Measurements from ENCODE around the gene TADA1.
A peak's percentile ranks its signal among the peaks of the same experiment; 100 is the strongest.
"Not testable (repeated sequence)": the region's sequence is repeated elsewhere in the genome, so short reads cannot be mapped to it uniquely, and the experiment has no call there.

The TADA1 gene

GRCh38 chr1:166840309-166841274, 35.5 kb downstream of the TADA1 start:
- DNase-seq: no peak

- peak; percentile 45 to 49 for DNase-seq
Observed at GRCh38 chr1:166839600-166840308, 36.3 kb downstream of the TADA1 start.

- DNase-seq: peak; percentile 74 to 79
Observed at GRCh38 chr1:166838766-166839599, 37.1 kb downstream of the TADA1 start, which contains the start of gene POGK. Gene POGK, plus strand, starts transcription at chr1:166839475. Its CDS starts 1,482 bp downstream, at chr1:166840957.

GRCh38 chr1:166836733-166837132, 39.3 kb downstream of the TADA1 start:
- no peak for DNase-seq

- DNase-seq: not testable (repeated sequence)
Observed at GRCh38 chr1:166829762-166830161, 46.3 kb downstream of the TADA1 start.

GRCh38 chr1:166827426-166827825, 48.6 kb downstream of the TADA1 start:
- DNase-seq: no peak

GRCh38 chr1:166822385-166822784, 53.7 kb downstream of the TADA1 start:
- DNase-seq: no peak

GRCh38 chr1:166819974-166820373, 56.1 kb downstream of the TADA1 start:
- no peak for DNase-seq

- DNase-seq: no peak
Observed at GRCh38 chr1:166814611-166815010, 61.5 kb downstream of the TADA1 start.

- DNase-seq: no peak
Observed at GRCh38 chr1:166813508-166814223, 62.4 kb downstream of the TADA1 start.

GRCh38 chr1:166811691-166812090, 64.4 kb downstream of the TADA1 start:
- no peak for DNase-seq

GRCh38 chr1:166808952-166809351, 67.1 kb downstream of the TADA1 start:
- DNase-seq: no peak

Measured in activated CD4-positive, alpha-beta T cell treated with anti-CD3 and anti-CD28 coated beads, Interleukin-2, amount 50 U/mL, for 4 hours (primary cell).